ENCODE results near the gene COL9A3.

DNA sequence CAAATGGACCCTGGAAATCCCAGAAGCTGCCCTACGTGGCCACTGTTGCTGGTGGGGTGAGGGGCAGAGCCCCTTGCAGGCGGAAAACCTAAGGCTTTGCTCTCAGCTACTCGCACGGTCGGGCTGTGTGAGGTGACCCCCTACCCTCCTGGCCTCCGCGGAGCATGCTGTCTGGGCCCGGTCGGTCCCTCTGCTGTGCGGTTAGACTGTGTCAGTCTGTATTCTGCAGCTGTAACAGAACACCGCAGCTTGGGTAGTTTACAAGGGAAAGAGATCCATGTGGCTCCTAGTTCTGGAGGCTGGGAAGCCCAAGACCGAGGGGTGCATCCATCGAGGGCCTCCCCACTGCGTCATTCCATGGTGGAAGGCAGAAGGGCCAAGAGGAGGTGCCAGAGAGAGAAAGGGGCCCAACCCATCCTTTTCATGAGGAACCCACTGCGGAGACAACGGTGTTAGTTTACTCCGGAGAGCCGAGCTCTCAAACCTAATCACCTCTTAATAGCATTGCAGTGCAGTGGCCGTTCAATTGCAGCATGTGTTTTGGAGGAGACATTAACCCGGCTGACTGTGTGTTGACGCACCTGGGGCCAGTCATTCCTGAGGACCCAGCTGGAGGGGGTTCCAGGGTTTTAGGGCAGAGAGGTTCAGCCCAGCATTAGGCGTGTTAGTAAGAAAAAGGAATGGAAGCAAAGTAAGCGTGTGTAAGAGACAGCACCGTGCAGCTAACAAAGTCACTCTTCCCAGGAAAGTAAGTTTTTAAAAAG, 18.3 kb downstream of the COL9A3 start:
- TF ChIP-seq, protein P1, sequence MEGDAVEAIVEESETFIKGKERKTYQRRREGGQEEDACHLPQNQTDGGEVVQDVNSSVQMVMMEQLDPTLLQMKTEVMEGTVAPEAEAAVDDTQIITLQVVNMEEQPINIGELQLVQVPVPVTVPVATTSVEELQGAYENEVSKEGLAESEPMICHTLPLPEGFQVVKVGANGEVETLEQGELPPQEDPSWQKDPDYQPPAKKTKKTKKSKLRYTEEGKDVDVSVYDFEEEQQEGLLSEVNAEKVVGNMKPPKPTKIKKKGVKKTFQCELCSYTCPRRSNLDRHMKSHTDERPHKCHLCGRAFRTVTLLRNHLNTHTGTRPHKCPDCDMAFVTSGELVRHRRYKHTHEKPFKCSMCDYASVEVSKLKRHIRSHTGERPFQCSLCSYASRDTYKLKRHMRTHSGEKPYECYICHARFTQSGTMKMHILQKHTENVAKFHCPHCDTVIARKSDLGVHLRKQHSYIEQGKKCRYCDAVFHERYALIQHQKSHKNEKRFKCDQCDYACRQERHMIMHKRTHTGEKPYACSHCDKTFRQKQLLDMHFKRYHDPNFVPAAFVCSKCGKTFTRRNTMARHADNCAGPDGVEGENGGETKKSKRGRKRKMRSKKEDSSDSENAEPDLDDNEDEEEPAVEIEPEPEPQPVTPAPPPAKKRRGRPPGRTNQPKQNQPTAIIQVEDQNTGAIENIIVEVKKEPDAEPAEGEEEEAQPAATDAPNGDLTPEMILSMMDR (IDR thresholded peaks at IDR 0.05) = no peak
- TF ChIP-seq SIN3A (IDR thresholded peaks at IDR 0.05; ENCODE audit: borderline replicate concordance, insufficient read depth, low read depth, low read length) (no peak), POLR2AphosphoS5 (IDR thresholded peaks at IDR 0.05; ENCODE audit: low read depth, low read length) (no peak), REST (IDR thresholded peaks at IDR 0.05; ENCODE audit: insufficient read depth in 1 of 2, low read depth in 2 of 2, low read length in 1 of 2) (no peak), TCF7L2 (IDR thresholded peaks at IDR 0.05; ENCODE audit: low read depth, low read length) (no peak)
